ENCODE measurements around the gene MDFIC2. TPM values are rescaled to one million over a fixed set of nuclear protein-coding genes. Genes with fewer than 3 reads are reported as not detected.

Gene MDFIC2
- total and polyA plus RNA-seq, 8 donors: not detected

DNA sequence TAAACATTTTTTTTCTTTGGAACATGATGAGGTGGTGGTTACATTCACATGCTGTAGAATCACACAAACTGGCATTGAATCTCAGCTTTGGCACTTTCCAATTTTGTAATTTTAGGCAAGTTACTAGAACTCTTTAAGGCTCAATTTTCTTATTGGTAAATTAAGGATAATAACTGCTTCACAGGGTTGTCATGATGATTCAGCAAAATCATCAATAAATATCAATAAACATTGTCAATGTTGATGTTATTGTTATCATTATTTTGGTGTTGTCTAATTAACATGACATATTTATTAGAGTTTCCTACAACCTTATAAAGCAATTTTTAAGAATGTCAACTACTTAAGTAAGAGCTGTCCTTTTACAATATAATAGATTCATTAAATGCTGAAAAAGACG is 1.6 kb downstream of the MDFIC2 start:
- DNase-seq: no peak
- no peak overlapping the region for H3K4me3 ChIP-seq
- intact Hi-C loops (cut with DNase I; ENCODE audit: low total_unique reads): no loop called here
- TF ChIP-seq, protein P1, sequence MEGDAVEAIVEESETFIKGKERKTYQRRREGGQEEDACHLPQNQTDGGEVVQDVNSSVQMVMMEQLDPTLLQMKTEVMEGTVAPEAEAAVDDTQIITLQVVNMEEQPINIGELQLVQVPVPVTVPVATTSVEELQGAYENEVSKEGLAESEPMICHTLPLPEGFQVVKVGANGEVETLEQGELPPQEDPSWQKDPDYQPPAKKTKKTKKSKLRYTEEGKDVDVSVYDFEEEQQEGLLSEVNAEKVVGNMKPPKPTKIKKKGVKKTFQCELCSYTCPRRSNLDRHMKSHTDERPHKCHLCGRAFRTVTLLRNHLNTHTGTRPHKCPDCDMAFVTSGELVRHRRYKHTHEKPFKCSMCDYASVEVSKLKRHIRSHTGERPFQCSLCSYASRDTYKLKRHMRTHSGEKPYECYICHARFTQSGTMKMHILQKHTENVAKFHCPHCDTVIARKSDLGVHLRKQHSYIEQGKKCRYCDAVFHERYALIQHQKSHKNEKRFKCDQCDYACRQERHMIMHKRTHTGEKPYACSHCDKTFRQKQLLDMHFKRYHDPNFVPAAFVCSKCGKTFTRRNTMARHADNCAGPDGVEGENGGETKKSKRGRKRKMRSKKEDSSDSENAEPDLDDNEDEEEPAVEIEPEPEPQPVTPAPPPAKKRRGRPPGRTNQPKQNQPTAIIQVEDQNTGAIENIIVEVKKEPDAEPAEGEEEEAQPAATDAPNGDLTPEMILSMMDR (IDR thresholded peaks at IDR 0.05): no peak
- TF ChIP-seq EP300 (IDR thresholded peaks at IDR 0.05): no peak
- TF ChIP-seq POLR2A (IDR thresholded peaks at IDR 0.05): no peak
- no peak for TF ChIP-seq POLR2AphosphoS5 (IDR thresholded peaks at IDR 0.05)
- no peaks in the 10 kb centered on the region for H3K27me3 ChIP-seq
- no peaks in the 10 kb centered on the region for H3K4me1 ChIP-seq
- WGBS, 5 donors: 96 to 100% (median 98%) methylated on average over 1 of the region's 1 CpG
- H3K36me3 ChIP-seq: no peaks in the 10 kb centered on the region
- no peak overlapping the region for H3K27ac ChIP-seq
- no peaks in the 10 kb centered on the region for H3K9me3 ChIP-seq

DNA sequence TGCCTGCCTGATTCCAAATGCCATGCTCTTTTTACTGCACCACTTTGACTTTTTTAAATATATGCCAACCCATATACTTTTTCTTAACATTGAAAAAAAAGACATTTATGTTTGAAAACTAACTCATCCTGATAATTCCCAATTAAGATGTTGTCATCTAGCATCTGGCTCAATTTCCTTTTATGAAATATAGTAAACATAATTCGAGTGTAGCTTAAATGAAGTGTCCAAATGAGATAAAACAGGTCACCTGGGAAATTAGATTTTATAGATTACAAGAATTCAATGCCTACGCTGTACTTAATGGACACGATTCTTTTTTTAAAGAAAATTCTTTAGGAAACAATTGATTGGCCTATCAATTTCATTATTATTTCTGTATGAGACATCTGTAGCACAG is 2.8 kb downstream of the MDFIC2 start:
- no peaks in the 10 kb centered on the region for H3K27me3 ChIP-seq
- WGBS, 5 donors: 63 to 80% (median 67%) methylated on average over 3 of the region's 3 CpGs
- DNase-seq: no peak
- no peak overlapping the region for H3K27ac ChIP-seq
- no peaks in the 10 kb centered on the region for H3K36me3 ChIP-seq
- H3K4me1 ChIP-seq: no peaks in the 10 kb centered on the region
- intact Hi-C loops (cut with DNase I; ENCODE audit: low total_unique reads): no loop called here
- H3K9me3 ChIP-seq: no peaks in the 10 kb centered on the region
- H3K4me3 ChIP-seq: no peak overlapping the region
- TF ChIP-seq POLR2A (IDR thresholded peaks at IDR 0.05): no peak
- TF ChIP-seq, protein P1 (IDR thresholded peaks at IDR 0.05): no peak

DNA sequence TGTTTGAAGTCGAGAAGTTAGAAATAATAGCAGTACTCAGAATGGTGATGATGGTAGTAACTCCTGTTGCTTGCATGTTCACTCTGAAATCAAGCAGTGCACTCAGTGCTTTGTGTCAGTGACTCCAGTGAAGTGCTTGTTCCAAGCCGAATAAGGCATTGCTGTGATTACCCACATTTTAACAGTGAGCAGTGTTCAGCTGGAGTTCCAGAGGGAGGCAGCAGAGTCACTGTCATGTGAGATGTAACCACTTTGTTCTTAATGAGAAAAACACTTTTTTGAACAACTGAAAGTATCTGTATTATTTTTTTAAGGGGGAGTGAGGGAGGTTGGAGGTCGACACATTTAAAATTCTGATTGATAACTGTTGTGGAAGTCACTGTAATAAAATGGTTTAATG is 3.7 kb downstream of the MDFIC2 start:
- H3K4me3 ChIP-seq: no peak overlapping the region
- no peaks in the 10 kb centered on the region for H3K27me3 ChIP-seq
- peak in 1 of 2 donors; percentile 26 for DNase-seq
- no peaks in the 10 kb centered on the region for H3K4me1 ChIP-seq
- TF ChIP-seq EP300 (IDR thresholded peaks at IDR 0.05) (no peak), POLR2AphosphoS5 (IDR thresholded peaks at IDR 0.05) (no peak), POLR2A (IDR thresholded peaks at IDR 0.05) (no peak)
- TF ChIP-seq, protein P1 (IDR thresholded peaks at IDR 0.05): no peak
- H3K27ac ChIP-seq: no peak overlapping the region
- H3K36me3 ChIP-seq: no peaks in the 10 kb centered on the region
- intact Hi-C loops (cut with DNase I; ENCODE audit: low total_unique reads): no loop called here
- 52 to 70% (median 62%) methylated on average over 3 of the region's 3 CpGs for WGBS, 5 donors
- no peaks in the 10 kb centered on the region for H3K9me3 ChIP-seq

DNA sequence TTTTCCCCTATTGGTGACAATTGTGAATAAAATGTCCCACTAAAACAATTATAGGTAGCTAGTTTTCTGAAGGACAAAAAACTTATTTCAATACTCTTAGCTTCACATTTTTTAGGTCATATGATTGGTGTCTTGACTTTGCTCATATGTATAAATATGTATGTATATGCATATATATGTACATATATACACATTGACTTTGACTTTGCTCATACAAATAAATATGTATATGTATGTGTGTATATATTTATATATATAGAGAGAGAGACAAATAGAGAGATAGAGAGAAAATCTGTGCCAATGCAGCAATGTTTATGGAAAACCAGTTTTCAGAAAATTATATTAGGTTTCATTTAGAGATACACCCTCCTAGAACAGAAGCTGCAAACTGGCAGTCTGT is 5.7 kb downstream of the MDFIC2 start:
- DNase-seq: no peak
- Histone ChIP-seq H3K27me3 (no peaks in the 10 kb centered on the region), H3K27ac (no peak overlapping the region), H3K4me1 (no peaks in the 10 kb centered on the region), H3K9me3 (no peaks in the 10 kb centered on the region), H3K4me3 (no peak overlapping the region), H3K36me3 (no peaks in the 10 kb centered on the region)
- TF ChIP-seq, protein P1 (IDR thresholded peaks at IDR 0.05): no peak
- TF ChIP-seq POLR2AphosphoS5 (IDR thresholded peaks at IDR 0.05) (no peak), POLR2A (IDR thresholded peaks at IDR 0.05) (no peak), EP300 (IDR thresholded peaks at IDR 0.05) (no peak)
- intact Hi-C loops (cut with DNase I; ENCODE audit: low total_unique reads): no loop called here
